K562 (cell line): ENCODE results near the gene RAB14. TPM values are rescaled to one million over a fixed set of nuclear protein-coding genes. Genes with fewer than 3 reads are reported as not detected.

ENCODE experiments used
- ATAC-seq: fragments of 200-7000 bp; cut with Tn5 transposase; 3 replicates; pipeline ENCODE4 v1.9.1; 2020; ENCODE audit warnings: moderate library complexity
- BruUV-seq: library from RNA; stranded (reverse); fragments of 400-500 nt; replicated peaks from 2 replicates; lab custom pipeline; 2021; lab: Mats Ljungman, UMichigan
- CTCF ChIA-PET: fragments of 300-600 bp; formaldehyde crosslinking; extraction: SDS; loops from one replicate; lab custom pipeline; 2021; ENCODE audit warnings: low intra/inter-chr PET ratio; lab: Yijun Ruan, JAX
- POLR2A ChIA-PET: fragments of 300-600, 350-650 bp; sonication (Branson Sonifier 250); formaldehyde crosslinking; extraction: SDS; loops from one replicate; lab custom pipeline; 2021; ENCODE audit warnings: antibody characterized with exemption, inconsistent platforms; lab: Yijun Ruan, JAX
- DNase-seq, 4 experiments: peaks; one replicate each; pipeline versions ENCODE4 v3.0.0 to v3.0.0-alpha.2; 2011 to 2018; ENCODE audit warnings: low spot score in 3 of 4, mixed read lengths in 3 of 4; ENCODE audit errors: extremely low read depth in 1 of 4
- FAIRE-seq: peaks from 2 replicates; lab custom pipeline; 2011; peaks lifted over from hg19 to GRCh38; lab: Jason Lieb, UNC
- H2AFZ ChIP-seq: 2 replicates; pipeline ENCODE4 v1.6.0; 2011; ENCODE audit warnings: low read depth, low read length, control low read depth, inconsistent platforms
- H3K27ac ChIP-seq: fragments of 200-600 bp; 3 replicates; pipeline ENCODE4 v1.8.0; 2011; ENCODE audit warnings: low read depth, mild to moderate bottlenecking, control low read depth, inconsistent platforms, low read length, moderate library complexity, mixed read lengths; ENCODE audit errors: extremely low read depth
- H3K27me3 ChIP-seq, 2 experiments: fragments of 300-600 bp in 1 of 2; 2 replicates in 1 of 2; 3 replicates in 1 of 2; pipeline versions ENCODE4 v1.6.0 to v1.8.0; 2011; ENCODE audit warnings: inconsistent platforms in 2 of 2, low read length in 2 of 2, mild to moderate bottlenecking in 1 of 2, mixed read lengths in 1 of 2, moderate library complexity in 1 of 2; ENCODE audit not compliant: control insufficient read depth in 2 of 2, insufficient read depth in 2 of 2
- H3K36me3 ChIP-seq: fragments of 300-600 bp; 3 replicates; pipeline ENCODE4 v1.8.0; 2011; ENCODE audit warnings: mild to moderate bottlenecking, low read length, inconsistent platforms; ENCODE audit not compliant: control insufficient read depth, insufficient read depth
- H3K4me1 ChIP-seq, 2 experiments: fragments of 200-600 bp in 1 of 2; replicated peaks in 1 of 2; 2 replicates in 1 of 2; 3 replicates in 1 of 2; pipeline versions ENCODE4 v1.5.1 to v1.8.0; 2011; ENCODE audit warnings: inconsistent platforms in 2 of 2, low read length in 2 of 2, mild to moderate bottlenecking in 1 of 2, mixed read lengths in 1 of 2, moderate library complexity in 1 of 2; ENCODE audit not compliant: control insufficient read depth in 2 of 2, insufficient read depth in 2 of 2
- H3K4me2 ChIP-seq: 2 replicates; pipeline ENCODE4 v1.6.1; 2011; ENCODE audit warnings: low read length, control low read depth, inconsistent platforms, mixed read lengths; ENCODE audit not compliant: insufficient read depth
- H3K4me3 ChIP-seq: fragments of 200-600 bp; sonication (generic), shearing (Covaris generic); 2 replicates; pipeline ENCODE4 v1.5.1; 2016; ENCODE audit warnings: control low read depth, inconsistent platforms
- H3K79me2 ChIP-seq: fragments of 200-600 bp; 3 replicates; pipeline ENCODE4 v1.8.0; 2011; ENCODE audit warnings: low read length, inconsistent platforms; ENCODE audit not compliant: control insufficient read depth, insufficient read depth
- H3K9ac ChIP-seq, 2 experiments: 2 replicates each; pipeline versions ENCODE4 v1.6.0 to v1.6.1; 2011; ENCODE audit warnings: low read depth in 2 of 2, low read length in 2 of 2, control low read depth in 1 of 2, inconsistent platforms in 1 of 2, mild to moderate bottlenecking in 1 of 2, mixed read lengths in 1 of 2; ENCODE audit not compliant: insufficient read depth in 1 of 2
- H3K9me1 ChIP-seq: one replicate; pipeline ENCODE4 v1.6.0; 2011; ENCODE audit warnings: inconsistent platforms, mild to moderate bottlenecking, low read length, moderate library complexity; ENCODE audit not compliant: control insufficient read depth, insufficient read depth
- H3K9me3 ChIP-seq: replicated peaks from 2 replicates; pipeline ENCODE4 v1.5.1; 2011; ENCODE audit warnings: low read depth, low read length, inconsistent platforms; ENCODE audit not compliant: control insufficient read depth, insufficient read depth
- H4K20me1 ChIP-seq: replicated peaks from 2 replicates; pipeline ENCODE4 v1.6.1; 2011; ENCODE audit warnings: low read length, inconsistent platforms, mixed read lengths; ENCODE audit not compliant: control insufficient read depth, insufficient read depth
- ADNP ChIP-seq: fragments of 200-800 bp; sonication (Bioruptor generic); IDR thresholded peaks from 2 replicates; pipeline ENCODE4 v1.6.1; 2016; ENCODE audit warnings: missing genetic modification characterization, missing compliant biosample characterization
- FOXK2 ChIP-seq, 2 experiments: fragments of 450-650 bp; IDR thresholded peaks in 1 of 2; conservative IDR thresholded peaks in 1 of 2; 2 replicates each; pipeline ENCODE4 v1.6.1; 2016; ENCODE audit warnings: low read depth in 2 of 2, mild to moderate bottlenecking in 1 of 2
- HDAC1 ChIP-seq, 2 experiments: fragments of 450-650 bp; IDR thresholded peaks; 2 replicates each; pipeline ENCODE4 v1.6.1; 2016 to 2017; ENCODE audit warnings: inconsistent platforms in 1 of 2, mild to moderate bottlenecking in 1 of 2, moderate library complexity in 1 of 2
- KDM4B ChIP-seq, 2 experiments: fragments of 450-650 bp in 1 of 2; sonication (generic) in 1 of 2; IDR thresholded peaks; 2 replicates each; pipeline ENCODE4 v1.6.1; 2016 to 2017; ENCODE audit warnings: borderline replicate concordance in 2 of 2, antibody characterized with exemption in 1 of 2, low read depth in 1 of 2, mild to moderate bottlenecking in 1 of 2
- RFX1 ChIP-seq: fragments of 450-650 bp; IDR thresholded peaks from 2 replicates; pipeline ENCODE4 v1.6.1; 2016; ENCODE audit warnings: mild to moderate bottlenecking, moderate library complexity
- SRSF3 ChIP-seq: fragments of 200-400 bp; formaldehyde crosslinking; IDR thresholded peaks from 2 replicates; pipeline ENCODE4 v1.6.1; 2016; ENCODE audit warnings: mild to moderate bottlenecking, low read length, moderate library complexity; ENCODE audit not compliant: insufficient read depth
- ZC3H8 ChIP-seq: fragments of 450-650 bp; IDR thresholded peaks from 2 replicates; pipeline ENCODE4 v1.6.1; 2017
- ZNF274 ChIP-seq: IDR thresholded peaks from 2 replicates; pipeline ENCODE4 v1.6.1; 2011; ENCODE audit warnings: low read depth, mild to moderate bottlenecking, low read length, moderate library complexity, borderline replicate concordance
- ZNF76 ChIP-seq: fragments of 250-450 bp; sonication (Bioruptor Pico); IDR thresholded peaks from 2 replicates; pipeline ENCODE4 v1.4.0; 2020; ENCODE audit warnings: mild to moderate bottlenecking, moderate library complexity, borderline replicate concordance
- ZNF780A ChIP-seq: fragments of 250-450 bp; sonication (Bioruptor Pico); IDR thresholded peaks from 2 replicates; pipeline ENCODE4 v1.5.0; 2021; ENCODE audit warnings: mild to moderate bottlenecking
- WGBS: fragments of 100-300 bp; shearing (Covaris generic); methylation state at CpG from one replicate; pipeline ENCODE4 v1.1.6; 2016; ENCODE audit warnings: low coverage, mixed read lengths; ENCODE audit not compliant: insufficient coverage; ENCODE audit errors: missing lambda C conversion rate; 5-methylcytosine and 5-hydroxymethylcytosine counted together
- in situ Hi-C: fragments of 300-500 bp; cut with MboI; formaldehyde crosslinking; loops from 4 replicates; pipeline ENCODE4 v1.15.0; 2018; ENCODE audit warnings: inconsistent platforms, mixed read lengths
- intact Hi-C: fragments of 100-400 bp; cut with micrococcal nuclease; formaldehyde crosslinking; loops from 2 replicates; pipeline ENCODE4 v1.14.2; 2022
- polyA plus RNA-seq, 8 experiments: library from polyadenylated mRNA; depleted of rRNA in 4 of 8; stranded (reverse) in 5 of 8; unstranded in 3 of 8; fragments of >200 nt; fragmentation: Nextera tagmentation in 2 of 8; fragmentation: Illumina TruSeq in 1 of 8; extraction: Ambion mirVana in 2 of 8; extraction: Trizol in 1 of 8; gene quantifications; 2 replicates each; pipeline versions ENCODE4 v1.2.1 to v1.2.3, GENCODE V29; 2011 to 2014; ENCODE audit warnings: inconsistent platforms in 1 of 8, missing spikeins in 1 of 8
- total RNA-seq, 7 experiments: library from RNA; depleted of rRNA in 6 of 7; stranded (reverse); fragments of >200 nt in 6 of 7; fragmentation: Illumina TruSeq in 2 of 7; extraction: Trizol in 2 of 7; gene quantifications; 2 replicates each; pipeline versions ENCODE4 v1.2.1 to v1.2.3, GENCODE V29; 2011 to 2021; ENCODE audit warnings: low replicate concordance in 1 of 7
- TF ChIP-seq, protein P1 (sequence below), 2 experiments: fragments of 250-450 bp in 1 of 2; fragments of 450-650 bp in 1 of 2; sonication (Bioruptor Pico) in 1 of 2; IDR thresholded peaks; 2 replicates each; pipeline versions ENCODE4 v1.6.1 to v1.8.0; 2016 to 2021; ENCODE audit warnings: mild to moderate bottlenecking in 2 of 2, moderate library complexity in 2 of 2, missing compliant biosample characterization in 1 of 2, missing genetic modification characterization in 1 of 2

Gene RAB14
- total and polyA plus RNA-seq, 9 of the 15 experiments (the other 6 are each of a cell fraction or from before 2014, with no cell fraction given), result 10.3 to 41.8 (median 20.9) TPM

DNA sequence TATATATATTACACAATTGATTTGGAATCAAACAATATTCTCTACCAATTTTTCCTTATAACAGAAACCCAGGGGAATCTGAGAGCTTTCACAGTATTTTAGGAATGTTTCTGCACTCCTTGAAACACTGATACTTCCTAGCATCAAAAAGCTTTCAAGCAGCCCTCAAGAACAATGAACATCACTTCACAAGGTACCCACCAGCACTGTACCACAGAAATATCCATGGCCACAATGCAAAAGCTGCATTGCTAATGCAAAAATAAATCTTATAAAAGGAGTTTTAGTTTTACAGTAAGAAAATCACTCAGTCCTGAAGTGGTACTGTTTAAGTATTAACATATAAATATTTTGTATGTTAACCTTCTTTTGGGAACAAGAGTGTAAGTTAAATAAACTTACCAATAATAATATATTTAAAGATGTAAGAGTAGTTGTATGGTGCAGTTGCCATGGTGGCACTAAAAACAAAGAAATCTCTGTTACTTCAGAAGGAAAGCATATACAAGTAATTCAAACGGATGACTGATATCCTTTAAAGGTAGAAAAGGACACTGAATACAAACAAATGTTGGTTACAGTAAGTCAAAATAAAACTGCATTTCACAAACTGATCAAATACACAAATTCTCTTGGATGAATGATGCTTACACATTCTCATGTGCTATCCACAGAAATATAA lies 8.6 kb downstream of the RAB14 start:
- peaks cover 0 to 11% of the 10 kb centered on the region in 2 experiments; a peak in 2 of 5 replicates for H3K4me1 ChIP-seq
- 0% methylated on average over 1 of the region's 1 CpG for WGBS
- CTCF ChIA-PET, result no interaction called here
- H3K79me2 ChIP-seq, result peaks cover 99% of the 10 kb centered on the region
- no peak for TF ChIP-seq FOXK2 (conservative IDR thresholded peaks at IDR 0.05 in 1 of 2, IDR thresholded peaks at IDR 0.05 in 1 of 2; ENCODE audit: low read depth in 2 of 2)
- peak; percentile 41; the same call in 1 of the 2 replicates for TF ChIP-seq RFX1
- POLR2A ChIA-PET, result interaction anchor here (0.7 to 1.2 kb wide), 2 partner anchors 9 to 342 kb away, joined by 4 to 5 read pairs; no protein-coding TSS in a partner anchor
- no peaks in the 10 kb centered on the region for H3K9me1 ChIP-seq
- no peak overlapping the region for H3K9ac ChIP-seq
- H3K36me3 ChIP-seq, result peaks cover 21% of the 10 kb centered on the region; the same call in 1 of the 3 replicates
- H2AFZ ChIP-seq, result no peak overlapping the region
- intact Hi-C loops, result loop anchor here (10.0 kb wide), 1 partner anchor 208 kb away; no protein-coding TSS in a partner anchor
- ATAC-seq, result no peak
- no peaks in the 10 kb centered on the region for H3K9me3 ChIP-seq
- H3K27me3 ChIP-seq, result no peaks in the 10 kb centered on the region
- no TSS peak for BruUV-seq
- peaks cover 5% of the 10 kb centered on the region; the same call in 1 of the 2 replicates for H4K20me1 ChIP-seq
- H3K4me2 ChIP-seq, result no peak overlapping the region
- no peak overlapping the region for H3K27ac ChIP-seq
- no peak overlapping the region for H3K4me3 ChIP-seq
- no peak for DNase-seq
- in situ Hi-C loops, result no loop called here
- FAIRE-seq, result no peak

- TF ChIP-seq ADNP (no peak), SRSF3 (no peak), ZNF780A (no peak), KDM4B (IDR thresholded peaks at IDR 0.05; ENCODE audit: borderline replicate concordance in 2 of 2, low read depth in 1 of 2) (no peak), HDAC1 (IDR thresholded peaks at IDR 0.05) (no peak), ZC3H8 (no peak), ZNF76 (CRISPR knock-in tag) (no peak), ZNF274 (no peak)
- TF ChIP-seq, protein P1, sequence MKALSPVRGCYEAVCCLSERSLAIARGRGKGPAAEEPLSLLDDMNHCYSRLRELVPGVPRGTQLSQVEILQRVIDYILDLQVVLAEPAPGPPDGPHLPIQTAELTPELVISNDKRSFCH (CRISPR knock-in tag; IDR thresholded peaks at IDR 0.05), result no peak
- TF ChIP-seq, protein P1 (tag; IDR thresholded peaks at IDR 0.05), result no peak
- WGBS, result 22% methylated on average over 1 of the region's 1 CpG
- no peaks in the 10 kb centered on the region for H3K27me3 ChIP-seq
- peaks cover 0 to 10% of the 10 kb centered on the region in 2 experiments; a peak in 2 of 5 replicates for H3K4me1 ChIP-seq
- no peak overlapping the region for H2AFZ ChIP-seq
- no peak overlapping the region for H3K27ac ChIP-seq
- in situ Hi-C loops (no loop called here), intact Hi-C loops (loop anchor here (10.0 kb wide), 1 partner anchor 208 kb away; no protein-coding TSS in a partner anchor)
- ATAC-seq, result no peak
- no peak for DNase-seq
- H3K4me3 ChIP-seq, result no peak overlapping the region
- no peak overlapping the region for H3K9ac ChIP-seq
- peaks cover 5% of the 10 kb centered on the region; the same call in 1 of the 2 replicates for H4K20me1 ChIP-seq
- no peaks in the 10 kb centered on the region for H3K9me1 ChIP-seq
- no TSS peak for BruUV-seq
- no peak for FAIRE-seq
- H3K36me3 ChIP-seq, result peaks cover 25% of the 10 kb centered on the region; the same call in 1 of the 3 replicates
- ChIA-PET POLR2A (interaction anchor here (0.6 to 1.2 kb wide), 3 partner anchors 8 to 342 kb away, joined by 3 to 5 read pairs (median 4); no protein-coding TSS in a partner anchor), CTCF (no interaction called here)
- H3K9me3 ChIP-seq, result no peaks in the 10 kb centered on the region
- H3K79me2 ChIP-seq, result peaks cover 99% of the 10 kb centered on the region
- no peak overlapping the region for H3K4me2 ChIP-seq
These were observed 9.2 kb downstream of the RAB14 start for GRCh38 chr9:121192518-121192917.
